Skin of body (tissue), 2 donors: ENCODE results near the gene CD48. TPM values are rescaled to one million over a fixed set of nuclear protein-coding genes. Genes with fewer than 3 reads are reported as not detected.
"Not testable (repeated sequence)": the region's sequence is repeated elsewhere in the genome, so short reads cannot be mapped to it uniquely, and the experiment has no call there.

ENCODE experiments used
- DNase-seq: peaks from one replicate; lab custom pipeline; 2025; lab: John Stamatoyannopoulos, UW
- total RNA-seq: library from RNA; depleted of rRNA; stranded (reverse); fragments of >200 nt; gene quantifications from one replicate; pipeline ENCODE4 v1.2.3, GENCODE V29; 2014

The CD48 gene
- total RNA-seq, 1 donor from 2014 or later, result 8.2 TPM

DNA sequence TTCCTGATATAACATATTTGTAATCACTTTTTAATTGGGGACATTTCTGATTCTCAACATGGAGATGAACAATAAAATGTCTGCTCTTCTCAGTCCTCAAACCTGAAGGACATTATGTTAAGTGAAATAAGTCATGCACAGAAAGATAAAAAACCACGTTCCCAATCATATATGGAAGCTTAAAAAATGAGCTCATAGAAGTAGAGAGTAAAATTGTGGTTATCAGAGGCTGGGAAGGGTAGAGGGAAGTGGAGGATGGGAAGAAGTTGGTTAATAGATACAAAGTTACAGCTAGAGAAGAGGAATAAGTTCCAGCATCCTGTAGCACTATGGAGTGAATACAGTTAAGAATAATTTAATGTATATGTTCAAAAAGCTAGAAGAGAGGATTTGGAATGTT is 1.5 kb upstream of the CD48 start:
- no peak for DNase-seq

DNA sequence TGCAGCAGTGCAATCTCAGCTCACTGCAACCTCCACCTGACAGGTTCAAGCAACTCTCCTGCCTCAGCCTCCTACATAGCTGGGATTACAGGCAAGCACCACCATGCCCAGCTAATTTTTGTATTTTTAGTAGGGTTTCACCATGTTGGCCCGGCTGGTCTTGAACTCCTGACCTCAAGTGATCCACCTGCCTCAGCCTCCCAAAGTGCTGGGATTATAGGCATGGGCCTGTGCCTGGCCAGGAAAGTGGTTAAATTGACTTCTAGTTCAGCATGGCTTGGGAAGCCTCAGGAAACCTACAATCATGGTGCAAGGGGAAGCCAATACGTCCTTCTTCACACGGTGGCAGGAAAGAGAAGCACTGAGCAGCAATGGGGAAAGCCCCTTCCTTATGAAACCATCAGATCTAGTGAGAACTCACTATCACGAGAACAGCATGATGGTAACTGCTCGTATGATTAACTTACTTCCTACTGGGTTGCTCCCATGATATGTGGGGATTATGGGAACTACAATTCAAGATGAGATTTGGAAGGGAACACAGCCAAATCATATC is 981 bp upstream of the CD48 start:
- not testable (repeated sequence) for DNase-seq

DNA sequence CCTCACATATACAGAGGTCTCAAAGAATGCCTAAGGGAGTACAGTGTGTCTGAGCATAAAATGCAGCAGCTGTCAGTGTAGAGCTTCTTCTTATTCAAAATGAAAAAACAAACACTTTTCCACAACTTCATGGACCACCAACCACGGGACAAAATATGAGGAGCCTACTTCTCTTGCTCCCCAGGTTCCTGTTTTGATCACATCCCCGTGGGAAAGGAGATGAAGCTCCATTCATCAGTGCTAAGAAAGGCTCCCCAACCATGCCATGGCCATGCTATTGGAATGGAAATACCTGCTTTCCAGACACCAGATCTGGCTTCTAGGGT is 383 bp downstream of the CD48 start:
- DNase-seq, result no peak

DNA sequence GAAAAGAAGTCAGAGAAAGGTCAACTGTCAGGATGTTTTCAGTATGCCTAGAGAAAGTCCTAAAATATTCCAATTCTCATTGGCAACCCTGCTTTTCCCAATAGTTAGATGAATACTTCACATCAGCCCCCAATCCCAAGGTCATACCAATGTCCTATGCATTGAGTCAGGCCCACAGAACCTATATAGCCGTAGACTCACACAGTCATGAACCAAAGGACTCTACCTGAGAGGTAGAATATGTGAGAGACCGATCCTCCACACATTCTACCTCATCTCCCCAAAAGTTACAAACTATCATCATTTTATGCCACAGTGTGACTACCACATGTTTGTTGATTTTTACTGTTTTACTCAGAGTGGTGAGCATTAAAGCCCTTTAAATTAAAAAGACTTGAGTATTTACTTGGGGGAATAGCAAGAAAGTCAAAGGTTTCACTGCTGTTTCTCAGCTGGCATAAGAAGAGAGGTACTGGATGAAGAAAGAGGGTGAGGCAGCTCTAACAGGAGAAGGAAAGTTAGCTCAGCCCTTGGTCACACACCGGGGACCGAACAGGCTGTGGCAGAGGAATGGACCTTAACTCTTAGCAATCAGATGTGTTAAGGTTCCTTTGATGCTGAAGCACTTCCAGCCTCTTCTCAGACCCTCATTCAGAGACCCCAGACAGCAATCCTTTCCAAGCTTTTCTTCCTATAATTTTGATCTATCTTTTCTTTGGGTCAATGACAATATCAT is 937 bp downstream of the CD48 start:
- no peak for DNase-seq

DNA sequence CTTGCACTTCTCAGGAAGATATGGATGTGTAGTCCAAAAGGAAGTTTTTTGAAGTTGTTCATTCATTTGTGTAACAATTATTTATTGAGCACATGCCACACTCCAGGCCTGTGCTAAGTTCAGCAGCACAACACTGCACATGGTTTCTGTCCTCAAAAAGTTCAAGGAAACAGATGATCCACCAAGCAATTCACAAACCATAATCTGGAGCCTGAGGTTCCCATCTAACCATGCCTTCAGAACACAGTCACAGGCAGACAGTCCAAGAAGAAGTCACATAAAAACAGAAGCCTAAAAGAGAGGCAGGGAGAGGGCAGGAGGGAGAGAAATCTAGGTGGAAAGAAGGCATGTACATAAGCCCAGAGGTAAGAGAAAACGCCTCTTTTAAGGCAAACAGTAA is 1.9 kb downstream of the CD48 start:
- no peak for DNase-seq

DNA sequence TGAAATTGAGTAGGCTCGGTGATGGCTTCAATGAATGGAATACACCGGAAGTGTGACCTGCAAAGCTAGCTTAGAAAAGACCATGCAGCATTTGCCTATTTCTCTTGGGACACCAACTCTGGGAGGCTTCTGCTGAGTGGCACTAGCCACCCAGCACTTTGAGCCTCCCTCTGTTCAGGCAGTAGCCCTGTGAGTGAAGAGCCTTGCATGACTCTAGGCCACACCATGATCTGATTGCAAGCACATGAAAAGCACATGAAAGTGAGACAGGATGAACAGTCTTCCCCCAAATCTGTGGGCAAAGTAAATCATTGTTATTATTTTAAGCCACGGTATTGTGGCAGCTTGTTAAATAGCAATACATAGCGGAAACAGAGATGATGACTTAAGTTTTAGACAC is 2.8 kb downstream of the CD48 start:
- no peak for DNase-seq

DNA sequence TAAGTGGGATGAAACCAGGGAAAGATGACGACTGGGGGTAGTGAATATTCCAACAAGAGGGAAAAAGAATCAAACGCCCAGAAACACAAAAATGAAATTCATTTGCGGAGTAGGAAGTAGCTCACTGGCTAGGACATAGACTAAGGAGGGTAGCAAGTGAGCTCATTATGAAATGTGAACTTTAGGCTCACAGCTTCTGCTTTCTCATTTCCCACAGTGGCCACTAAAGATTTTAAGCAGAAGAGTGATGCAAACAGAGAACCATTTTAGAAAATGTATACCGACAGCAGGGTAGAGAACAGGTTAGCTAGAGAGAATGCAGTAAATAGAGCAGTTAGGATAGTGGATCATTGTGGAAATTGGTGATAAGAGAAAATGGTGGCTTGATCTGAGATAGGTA is 3.5 kb downstream of the CD48 start:
- DNase-seq, result no peak

DNA sequence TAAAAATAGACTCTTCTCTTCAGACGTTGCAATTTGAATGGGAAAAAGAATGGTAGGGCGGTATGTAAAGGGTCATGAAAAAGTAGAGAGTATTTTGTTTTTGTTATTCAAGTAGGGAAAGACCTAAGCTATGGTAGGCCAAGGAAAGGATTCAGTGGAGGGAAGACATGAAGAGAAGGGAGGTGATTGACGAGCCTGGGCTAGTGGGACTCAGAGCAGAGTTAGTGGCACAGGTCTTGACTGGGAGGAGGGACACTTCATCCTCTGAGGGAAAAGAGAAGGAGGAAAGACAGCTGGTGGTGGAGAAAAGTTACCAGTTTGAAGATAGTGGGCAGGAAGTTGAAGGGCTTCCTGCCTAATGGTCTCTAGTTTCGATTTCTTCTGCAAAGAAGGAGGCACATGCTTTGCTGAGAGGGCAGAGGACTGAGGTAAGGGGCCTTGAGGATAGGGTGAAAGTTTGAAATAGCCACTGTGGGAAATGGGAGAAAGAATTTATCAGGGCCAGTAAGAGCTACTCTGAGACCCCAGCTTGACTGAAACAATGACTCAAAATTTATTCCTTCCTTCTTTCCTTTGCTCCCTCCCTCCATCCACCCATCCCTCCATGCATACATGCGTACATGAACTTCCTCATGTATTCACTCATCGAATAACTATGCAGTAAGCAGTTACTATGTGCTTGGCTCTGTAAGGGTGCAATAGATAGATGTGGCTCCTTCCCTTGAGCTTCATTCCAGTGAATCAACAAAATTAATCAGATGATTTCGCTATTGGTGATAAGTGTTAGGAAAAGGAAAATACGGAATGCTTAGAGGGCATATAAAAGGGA is 4.2 kb downstream of the CD48 start:
- no peak for DNase-seq

DNA sequence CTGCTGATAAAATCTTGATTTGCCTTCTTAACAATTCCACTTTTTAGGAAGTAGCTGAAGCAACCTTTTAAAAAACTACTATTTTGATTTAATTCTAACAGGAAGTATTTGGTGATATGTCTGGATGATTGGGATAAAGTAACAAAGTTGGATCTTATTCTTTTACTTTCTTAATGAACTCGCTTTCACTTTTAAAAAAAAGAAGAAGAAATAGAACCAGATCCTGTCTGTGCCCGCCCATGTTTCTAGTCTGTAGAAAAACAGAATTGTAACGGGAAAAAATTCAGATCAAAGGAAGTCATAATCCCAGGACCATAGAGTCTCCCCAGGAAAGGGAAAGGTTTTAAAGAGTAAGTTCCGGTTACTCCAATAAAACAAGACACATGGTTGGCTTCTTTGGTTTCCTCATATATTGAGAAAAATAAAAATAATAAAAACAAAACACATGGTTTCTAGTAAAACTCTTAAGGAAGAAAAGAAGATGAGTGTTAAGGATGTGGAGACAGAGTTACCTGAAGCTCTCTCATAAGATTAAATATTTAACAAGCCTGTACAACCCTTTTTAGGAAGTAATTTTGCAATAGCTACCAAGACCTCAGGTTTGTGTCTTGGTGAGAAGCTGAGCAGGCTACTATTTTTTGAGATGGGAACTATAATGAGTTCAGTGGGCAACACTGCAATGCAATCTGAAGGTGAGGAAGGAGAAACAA is 4.9 kb downstream of the CD48 start:
- no peak for DNase-seq

DNA sequence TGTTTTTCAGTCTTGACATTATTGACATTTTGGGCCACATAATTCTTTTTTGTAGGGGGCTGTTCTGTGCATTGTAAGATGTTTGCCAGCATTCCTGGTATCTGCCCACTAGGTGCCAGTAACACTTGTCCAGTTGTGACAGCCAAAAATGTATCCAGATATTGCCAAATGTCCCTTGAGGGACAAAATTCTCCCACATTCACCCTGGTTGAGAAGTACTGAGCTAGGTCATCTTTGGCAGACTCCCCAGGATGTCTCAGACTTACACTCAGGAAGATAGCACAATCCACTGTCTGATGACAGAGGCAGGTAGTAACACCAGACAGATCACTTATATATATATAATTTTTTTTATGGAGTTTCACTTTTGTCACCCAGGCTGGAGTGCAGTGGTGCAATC is 5.9 kb downstream of the CD48 start:
- DNase-seq, result no peak

DNA sequence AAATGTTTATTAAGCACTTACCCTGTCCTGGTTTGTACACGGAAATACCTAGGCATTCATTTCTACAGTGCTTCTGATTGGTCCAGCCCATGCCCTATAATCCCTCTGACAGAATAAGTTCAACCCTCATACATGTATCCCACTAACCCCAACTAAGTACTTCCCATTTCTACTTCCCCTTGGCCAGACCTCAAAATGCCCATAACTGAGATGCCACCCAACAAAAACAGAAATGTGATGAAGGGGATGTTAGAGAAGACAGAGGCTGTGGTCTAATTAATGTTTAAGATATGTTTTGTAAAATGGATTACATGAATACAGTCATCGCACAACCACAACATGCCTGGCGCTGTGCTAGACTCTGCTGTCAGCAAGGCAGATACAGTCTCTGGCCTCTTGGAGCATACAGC is 6.4 kb downstream of the CD48 start:
- not testable (repeated sequence) for DNase-seq

DNA sequence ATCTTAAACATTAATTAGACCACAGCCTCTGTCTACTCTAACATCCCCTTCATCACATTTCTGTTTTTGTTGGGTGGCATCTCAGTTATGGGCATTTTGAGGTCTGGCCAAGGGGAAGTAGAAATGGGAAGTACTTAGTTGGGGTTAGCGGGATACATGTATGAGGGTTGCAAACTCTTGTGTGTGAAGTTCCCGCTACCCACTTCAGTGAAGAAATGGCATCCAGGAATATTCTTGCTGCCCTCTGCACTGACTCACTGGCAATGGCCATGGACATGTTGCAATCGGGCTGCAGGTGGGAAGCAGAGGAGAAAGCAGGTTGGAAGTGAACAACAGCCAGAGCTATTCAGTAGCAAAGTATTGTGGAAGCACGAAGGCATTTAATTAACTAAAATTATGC is 7.4 kb downstream of the CD48 start:
- no peak for DNase-seq

DNA sequence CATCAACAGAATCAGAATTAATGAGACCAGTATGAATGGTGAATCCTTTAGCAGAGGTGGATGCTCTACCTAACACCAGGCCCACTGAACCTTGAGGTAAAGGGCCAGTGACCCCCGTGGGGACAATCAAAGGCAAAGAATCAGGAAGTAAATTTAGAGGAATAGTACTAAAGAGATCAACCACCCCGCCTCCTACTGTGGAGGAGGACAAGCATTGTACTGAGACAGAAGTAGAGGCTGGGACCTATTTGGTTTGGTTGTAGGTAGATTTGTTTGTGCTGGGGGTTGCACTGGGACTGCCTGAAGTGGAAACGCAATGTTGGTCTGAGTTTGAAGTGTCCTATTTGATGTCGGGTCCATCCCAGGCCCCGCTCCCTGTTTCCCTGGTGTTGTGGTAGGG is 9.5 kb downstream of the CD48 start:
- DNase-seq, result no peak

DNA sequence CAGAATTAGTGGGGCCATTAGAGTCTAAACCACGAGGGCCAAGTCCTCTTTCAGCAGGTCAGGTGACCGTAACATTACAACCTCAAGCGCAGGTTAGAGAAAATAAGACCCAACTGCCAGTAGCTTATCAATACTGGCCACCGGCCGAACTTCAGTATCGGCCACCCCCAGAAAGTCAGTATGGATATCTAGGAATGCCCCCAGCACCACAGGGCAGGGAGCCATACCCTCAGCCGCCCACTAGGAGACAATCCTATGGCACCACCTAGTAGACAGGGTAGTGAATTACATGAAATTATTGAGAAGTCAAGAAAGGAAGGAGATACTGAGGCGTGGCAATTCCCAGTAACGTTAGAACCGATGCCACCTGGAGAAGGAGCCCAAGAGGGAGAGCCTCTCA is 19.2 kb downstream of the CD48 start:
- DNase-seq, result not testable (repeated sequence)

DNA sequence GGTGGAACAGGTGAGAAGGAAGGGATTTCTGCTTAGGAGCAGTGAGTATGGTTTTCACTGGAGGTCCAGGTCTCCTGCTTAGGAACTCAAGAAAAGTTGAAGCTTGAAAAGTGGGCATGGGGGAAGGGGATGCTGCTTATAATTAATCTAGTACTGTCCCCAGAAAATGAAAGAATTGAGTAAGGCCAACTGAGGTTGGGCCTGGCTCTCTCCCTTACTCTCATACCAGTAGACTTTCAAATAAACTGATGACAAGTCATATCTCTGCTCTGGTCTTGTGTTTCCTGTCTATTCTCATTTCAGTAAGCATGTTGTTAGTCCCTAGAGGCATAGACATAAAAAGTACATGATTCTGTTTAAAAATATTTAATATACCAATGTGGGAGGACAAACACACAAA is 26.4 kb downstream of the CD48 start:
- no peak for DNase-seq

DNA sequence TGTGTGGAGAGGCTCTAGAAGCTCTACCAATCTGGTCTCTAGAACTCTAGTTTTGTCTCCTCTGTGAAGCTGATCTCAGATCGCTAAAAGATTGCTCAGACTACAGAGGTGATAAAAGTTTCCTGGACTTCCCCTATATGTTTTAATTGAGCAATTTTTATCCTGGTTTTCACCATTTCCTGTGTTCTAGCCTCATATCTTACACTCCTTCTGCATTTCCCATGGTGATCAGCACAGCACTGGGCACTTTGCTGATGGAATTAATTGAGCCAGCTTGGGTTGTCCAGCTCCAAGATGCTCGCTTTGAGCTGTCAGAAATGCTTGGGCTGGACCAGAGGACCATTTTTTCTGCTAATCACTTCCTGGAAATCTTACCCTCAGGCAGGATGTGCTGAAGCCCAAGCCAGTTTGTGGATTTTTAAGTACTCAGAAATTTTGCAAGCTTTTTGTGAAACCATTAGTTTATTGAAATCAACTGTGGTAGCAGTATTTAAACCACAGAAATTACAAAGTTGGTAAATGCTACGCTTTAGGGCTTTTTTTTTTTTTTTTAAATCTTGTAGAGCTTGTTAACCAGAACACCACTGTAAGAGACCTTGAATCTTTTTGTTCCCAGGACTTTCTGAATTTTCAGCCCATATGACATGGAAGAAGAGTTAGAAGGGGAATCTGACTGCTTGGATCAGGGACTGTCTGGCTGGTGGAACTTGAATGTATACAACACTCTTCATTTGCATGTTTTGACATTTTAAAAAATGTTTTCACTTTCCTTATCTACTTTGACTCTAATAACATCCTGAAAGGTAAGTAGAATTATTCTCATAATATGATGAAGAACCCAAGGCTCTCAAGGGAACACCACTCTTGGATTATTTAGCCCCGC is 28.4 kb downstream of the CD48 start:
- no peak for DNase-seq

DNA sequence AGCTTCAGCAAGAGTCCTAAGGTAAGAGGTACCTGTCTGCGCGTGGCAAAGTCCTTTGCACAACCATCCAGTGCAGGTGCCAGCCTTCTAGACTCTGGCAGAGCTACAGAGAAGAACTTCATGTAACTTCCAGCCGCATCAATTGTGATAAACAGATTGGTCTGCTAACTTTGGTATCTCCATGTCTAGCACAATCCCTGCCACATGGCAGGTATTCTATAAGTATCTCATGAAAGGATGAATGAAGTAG is 29.8 kb downstream of the CD48 start:
- DNase-seq, result no peak

DNA sequence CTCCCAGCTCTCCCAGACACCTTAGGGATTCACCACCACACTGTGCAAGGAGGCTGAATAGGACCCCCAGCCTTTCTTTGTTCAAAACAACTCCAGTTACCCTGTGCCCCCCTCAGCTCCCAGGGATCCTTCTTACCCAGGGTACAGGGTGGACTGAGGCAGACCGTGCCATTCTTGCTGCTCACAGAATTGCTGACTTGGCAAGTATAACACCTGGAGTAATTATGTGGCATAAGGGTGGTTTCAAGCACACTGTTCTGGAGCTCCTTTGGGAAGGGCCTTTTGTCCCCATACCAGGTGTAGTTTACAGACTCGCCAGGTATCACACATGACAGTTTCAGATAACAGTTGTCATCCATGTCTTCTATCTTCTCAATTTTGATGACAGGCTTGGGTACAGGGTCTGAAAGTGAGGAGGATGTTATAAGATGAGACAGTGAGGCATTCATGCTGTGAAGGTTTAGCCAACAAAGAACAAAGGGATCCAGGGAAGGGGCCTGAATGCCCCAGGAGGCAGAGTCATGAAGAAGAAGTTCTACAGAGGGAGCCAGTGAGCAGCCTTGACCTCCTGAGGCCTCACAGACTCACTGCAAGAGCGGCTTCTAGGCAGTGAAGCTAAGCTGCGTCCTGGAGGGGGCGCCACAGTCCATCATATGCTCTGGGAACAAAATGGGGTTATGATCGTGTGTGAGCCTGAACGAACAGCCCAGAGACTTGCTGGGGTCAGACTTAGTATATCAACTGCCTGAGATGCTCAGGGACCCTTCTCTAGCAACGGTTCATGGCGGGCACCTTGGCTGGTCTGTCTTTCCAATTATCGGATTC is 30.3 kb downstream of the CD48 start:
- peak; percentile 2 for DNase-seq

DNA sequence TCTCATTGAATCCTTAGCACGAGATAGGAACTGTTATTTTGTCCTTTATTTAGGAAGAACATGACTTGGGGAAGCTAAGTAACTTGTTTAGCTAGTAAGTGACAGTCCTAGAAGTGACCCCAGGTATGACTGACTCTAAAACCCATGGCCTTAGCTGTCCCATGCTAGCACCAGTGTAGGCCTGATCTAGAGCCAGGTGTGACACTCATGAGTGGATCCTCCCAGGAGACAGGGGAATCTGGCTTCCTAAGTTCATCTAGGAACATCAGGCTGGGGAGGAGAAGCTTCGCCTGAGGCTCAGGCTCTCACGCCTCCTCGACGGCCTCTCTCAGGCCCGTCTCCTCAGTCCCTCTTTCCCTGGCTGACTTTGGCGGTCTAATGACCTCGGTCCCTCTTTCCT is 31.2 kb downstream of the CD48 start:
- DNase-seq, result no peak

DNA sequence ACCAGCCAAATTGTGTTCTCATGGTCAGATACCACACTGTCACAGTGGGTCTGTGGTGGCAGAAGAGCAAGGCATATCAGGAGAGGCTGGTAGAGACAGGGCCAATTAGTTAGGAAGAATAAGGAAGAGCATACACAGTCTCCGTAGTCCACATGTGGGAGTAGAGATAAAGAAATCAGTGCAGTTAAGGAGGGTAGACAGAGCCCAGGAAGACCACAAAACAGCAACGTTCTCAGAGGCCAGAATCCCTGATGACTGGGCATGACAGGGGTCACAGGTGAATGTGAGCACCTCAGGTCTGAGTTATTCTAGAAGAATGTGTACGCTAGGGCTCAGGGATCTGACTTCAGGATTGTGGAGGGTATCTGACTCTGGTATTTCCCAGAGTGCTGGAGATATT is 31.7 kb downstream of the CD48 start:
- no peak for DNase-seq
